K562 (cell line): ENCODE results near the gene ACKR2. TPM values are rescaled to one million over a fixed set of nuclear protein-coding genes. Genes with fewer than 3 reads are reported as not detected.

Source experiments
- ATAC-seq: fragments of 200-7000 bp; cut with Tn5 transposase; 3 replicates; pipeline ENCODE4 v1.9.1; 2020; ENCODE audit warnings: moderate library complexity
- BruUV-seq: library from RNA; stranded (reverse); fragments of 400-500 nt; replicated peaks from 2 replicates; lab custom pipeline; 2021; lab: Mats Ljungman, UMichigan
- CTCF ChIA-PET: fragments of 300-600 bp; formaldehyde crosslinking; extraction: SDS; loops from one replicate; lab custom pipeline; 2021; ENCODE audit warnings: low intra/inter-chr PET ratio; lab: Yijun Ruan, JAX
- POLR2A ChIA-PET: fragments of 300-600, 350-650 bp; sonication (Branson Sonifier 250); formaldehyde crosslinking; extraction: SDS; loops from one replicate; lab custom pipeline; 2021; ENCODE audit warnings: antibody characterized with exemption, inconsistent platforms; lab: Yijun Ruan, JAX
- DNase-seq, 4 experiments: peaks; one replicate each; pipeline versions ENCODE4 v3.0.0 to v3.0.0-alpha.2; 2011 to 2018; ENCODE audit warnings: low spot score in 3 of 4, mixed read lengths in 3 of 4; ENCODE audit errors: extremely low read depth in 1 of 4
- FAIRE-seq: peaks from 2 replicates; lab custom pipeline; 2011; peaks lifted over from hg19 to GRCh38; lab: Jason Lieb, UNC
- H2AFZ ChIP-seq: 2 replicates; pipeline ENCODE4 v1.6.0; 2011; ENCODE audit warnings: low read depth, low read length, control low read depth, inconsistent platforms
- H3K27ac ChIP-seq: fragments of 200-600 bp; 3 replicates; pipeline ENCODE4 v1.8.0; 2011; ENCODE audit warnings: low read depth, mild to moderate bottlenecking, control low read depth, inconsistent platforms, low read length, moderate library complexity, mixed read lengths; ENCODE audit errors: extremely low read depth
- H3K27me3 ChIP-seq, 2 experiments: fragments of 300-600 bp in 1 of 2; 2 replicates in 1 of 2; 3 replicates in 1 of 2; pipeline versions ENCODE4 v1.6.0 to v1.8.0; 2011; ENCODE audit warnings: inconsistent platforms in 2 of 2, low read length in 2 of 2, mild to moderate bottlenecking in 1 of 2, mixed read lengths in 1 of 2, moderate library complexity in 1 of 2; ENCODE audit not compliant: control insufficient read depth in 2 of 2, insufficient read depth in 2 of 2
- H3K36me3 ChIP-seq: fragments of 300-600 bp; 3 replicates; pipeline ENCODE4 v1.8.0; 2011; ENCODE audit warnings: mild to moderate bottlenecking, low read length, inconsistent platforms; ENCODE audit not compliant: control insufficient read depth, insufficient read depth
- H3K4me1 ChIP-seq, 2 experiments: fragments of 200-600 bp in 1 of 2; replicated peaks in 1 of 2; 2 replicates in 1 of 2; 3 replicates in 1 of 2; pipeline versions ENCODE4 v1.5.1 to v1.8.0; 2011; ENCODE audit warnings: inconsistent platforms in 2 of 2, low read length in 2 of 2, mild to moderate bottlenecking in 1 of 2, mixed read lengths in 1 of 2, moderate library complexity in 1 of 2; ENCODE audit not compliant: control insufficient read depth in 2 of 2, insufficient read depth in 2 of 2
- H3K4me2 ChIP-seq: 2 replicates; pipeline ENCODE4 v1.6.1; 2011; ENCODE audit warnings: low read length, control low read depth, inconsistent platforms, mixed read lengths; ENCODE audit not compliant: insufficient read depth
- H3K4me3 ChIP-seq: fragments of 200-600 bp; sonication (generic), shearing (Covaris generic); 2 replicates; pipeline ENCODE4 v1.5.1; 2016; ENCODE audit warnings: control low read depth, inconsistent platforms
- H3K79me2 ChIP-seq: fragments of 200-600 bp; 3 replicates; pipeline ENCODE4 v1.8.0; 2011; ENCODE audit warnings: low read length, inconsistent platforms; ENCODE audit not compliant: control insufficient read depth, insufficient read depth
- H3K9ac ChIP-seq, 2 experiments: 2 replicates each; pipeline versions ENCODE4 v1.6.0 to v1.6.1; 2011; ENCODE audit warnings: low read depth in 2 of 2, low read length in 2 of 2, control low read depth in 1 of 2, inconsistent platforms in 1 of 2, mild to moderate bottlenecking in 1 of 2, mixed read lengths in 1 of 2; ENCODE audit not compliant: insufficient read depth in 1 of 2
- H3K9me1 ChIP-seq: one replicate; pipeline ENCODE4 v1.6.0; 2011; ENCODE audit warnings: inconsistent platforms, mild to moderate bottlenecking, low read length, moderate library complexity; ENCODE audit not compliant: control insufficient read depth, insufficient read depth
- H3K9me3 ChIP-seq: replicated peaks from 2 replicates; pipeline ENCODE4 v1.5.1; 2011; ENCODE audit warnings: low read depth, low read length, inconsistent platforms; ENCODE audit not compliant: control insufficient read depth, insufficient read depth
- H4K20me1 ChIP-seq: replicated peaks from 2 replicates; pipeline ENCODE4 v1.6.1; 2011; ENCODE audit warnings: low read length, inconsistent platforms, mixed read lengths; ENCODE audit not compliant: control insufficient read depth, insufficient read depth
- ASH1L ChIP-seq: fragments of 450-650 bp; IDR thresholded peaks from 2 replicates; pipeline ENCODE4 v1.6.1; 2018; ENCODE audit warnings: borderline replicate concordance, mild to moderate bottlenecking, low read depth; ENCODE audit not compliant: partially characterized antibody
- GMEB1 ChIP-seq: fragments of 250-450 bp; sonication (Bioruptor Pico); IDR thresholded peaks from 2 replicates; pipeline ENCODE4 v1.4.0; 2020; ENCODE audit warnings: mild to moderate bottlenecking
- GTF2E2 ChIP-seq: fragments of 200-800 bp; sonication (Bioruptor generic); IDR thresholded peaks from 2 replicates; pipeline ENCODE4 v1.6.1; 2016; ENCODE audit warnings: missing genetic modification characterization, missing compliant biosample characterization
- KDM5B ChIP-seq: fragments of 200-600 bp; sonication (generic); IDR thresholded peaks from 2 replicates; pipeline ENCODE4 v1.6.1; 2012; ENCODE audit warnings: low read depth, mild to moderate bottlenecking, moderate library complexity, low read length, control low read depth, inconsistent platforms; ENCODE audit not compliant: insufficient replicate concordance
- NR2F6 ChIP-seq: fragments of 450-650 bp; formaldehyde crosslinking; IDR thresholded peaks from 2 replicates; pipeline ENCODE4 v1.4.0; 2020; ENCODE audit warnings: mild to moderate bottlenecking
- SAFB2 ChIP-seq: fragments of 200-400 bp; formaldehyde crosslinking; IDR thresholded peaks from 2 replicates; pipeline ENCODE4 v1.6.1; 2018; ENCODE audit warnings: borderline replicate concordance, low read length, low read depth, moderate library complexity; ENCODE audit not compliant: severe bottlenecking
- SMAD1 ChIP-seq: fragments of 150-350 bp; IDR thresholded peaks from 2 replicates; pipeline ENCODE4 v1.6.1; 2014; ENCODE audit warnings: low read length, low read depth; ENCODE audit not compliant: partially characterized antibody
- ZFPM2 ChIP-seq: fragments of 250-450 bp; sonication (Bioruptor Pico); IDR thresholded peaks from 2 replicates; pipeline ENCODE4 v1.5.1; 2022; ENCODE audit warnings: mild to moderate bottlenecking
- WGBS: fragments of 100-300 bp; shearing (Covaris generic); methylation state at CpG from one replicate; pipeline ENCODE4 v1.1.6; 2016; ENCODE audit warnings: low coverage, mixed read lengths; ENCODE audit not compliant: insufficient coverage; ENCODE audit errors: missing lambda C conversion rate; 5-methylcytosine and 5-hydroxymethylcytosine counted together
- in situ Hi-C: fragments of 300-500 bp; cut with MboI; formaldehyde crosslinking; loops from 4 replicates; pipeline ENCODE4 v1.15.0; 2018; ENCODE audit warnings: inconsistent platforms, mixed read lengths
- intact Hi-C: fragments of 100-400 bp; cut with micrococcal nuclease; formaldehyde crosslinking; loops from 2 replicates; pipeline ENCODE4 v1.14.2; 2022
- polyA plus RNA-seq, 8 experiments: library from polyadenylated mRNA; depleted of rRNA in 4 of 8; stranded (reverse) in 5 of 8; unstranded in 3 of 8; fragments of >200 nt; fragmentation: Nextera tagmentation in 2 of 8; fragmentation: Illumina TruSeq in 1 of 8; extraction: Ambion mirVana in 2 of 8; extraction: Trizol in 1 of 8; gene quantifications; 2 replicates each; pipeline versions ENCODE4 v1.2.1 to v1.2.3, GENCODE V29; 2011 to 2014; ENCODE audit warnings: inconsistent platforms in 1 of 8, missing spikeins in 1 of 8
- total RNA-seq, 7 experiments: library from RNA; depleted of rRNA in 6 of 7; stranded (reverse); fragments of >200 nt in 6 of 7; fragmentation: Illumina TruSeq in 2 of 7; extraction: Trizol in 2 of 7; gene quantifications; 2 replicates each; pipeline versions ENCODE4 v1.2.1 to v1.2.3, GENCODE V29; 2011 to 2021; ENCODE audit warnings: low replicate concordance in 1 of 7

Gene ACKR2
- total and polyA plus RNA-seq, 9 of the 15 experiments (the other 6 are each of a cell fraction or from before 2014, with no cell fraction given), result 0.03 to 0.69 (median 0.25) TPM; not detected in 1

- DNase-seq (no peak), ATAC-seq (no peak), FAIRE-seq (no peak)
- TF ChIP-seq GTF2E2 (no peak), ASH1L (no peak), SAFB2 (no peak), NR2F6 (CRISPR knock-in tag) (no peak), GMEB1 (no peak), KDM5B (no peak), ZFPM2 (CRISPR knock-in tag) (no peak), SMAD1 (no peak)
- Histone ChIP-seq H3K36me3 (no peaks in the 10 kb centered on the region), H2AFZ (no peak overlapping the region), H3K27me3 (peaks cover 30 to 66% of the 10 kb centered on the region in 2 experiments), H3K9me1 (peaks cover 2% of the 10 kb centered on the region), H4K20me1 (peaks cover 4% of the 10 kb centered on the region; the same call in 1 of the 2 replicates), H3K79me2 (no peaks in the 10 kb centered on the region), H3K4me3 (no peak overlapping the region), H3K9ac (no peak overlapping the region), H3K4me2 (no peak overlapping the region), H3K4me1 (no peaks in the 10 kb centered on the region; a peak in 1 of 5 replicates), H3K9me3 (no peaks in the 10 kb centered on the region), H3K27ac (no peak overlapping the region)
- no TSS peak for BruUV-seq
- in situ Hi-C loops (loop anchor here (5.0 kb wide), 1 partner anchor 92 kb away; no protein-coding TSS in a partner anchor), intact Hi-C loops (no loop called here)
- WGBS, result 4% methylated on average over 10 of the region's 10 CpGs
- ChIA-PET POLR2A (interaction anchor here (1.1 to 1.2 kb wide), 2 partner anchors 17 to 25 kb away, joined by 3 to 4 read pairs; no protein-coding TSS in a partner anchor), CTCF (no interaction called here)
Observed at GRCh38 chr3:42874749-42875148, 65.5 kb downstream of the ACKR2 start.
